ENCODE data around the gene PCNP.

PCNP gene, protein sequence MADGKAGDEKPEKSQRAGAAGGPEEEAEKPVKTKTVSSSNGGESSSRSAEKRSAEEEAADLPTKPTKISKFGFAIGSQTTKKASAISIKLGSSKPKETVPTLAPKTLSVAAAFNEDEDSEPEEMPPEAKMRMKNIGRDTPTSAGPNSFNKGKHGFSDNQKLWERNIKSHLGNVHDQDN

DNA sequence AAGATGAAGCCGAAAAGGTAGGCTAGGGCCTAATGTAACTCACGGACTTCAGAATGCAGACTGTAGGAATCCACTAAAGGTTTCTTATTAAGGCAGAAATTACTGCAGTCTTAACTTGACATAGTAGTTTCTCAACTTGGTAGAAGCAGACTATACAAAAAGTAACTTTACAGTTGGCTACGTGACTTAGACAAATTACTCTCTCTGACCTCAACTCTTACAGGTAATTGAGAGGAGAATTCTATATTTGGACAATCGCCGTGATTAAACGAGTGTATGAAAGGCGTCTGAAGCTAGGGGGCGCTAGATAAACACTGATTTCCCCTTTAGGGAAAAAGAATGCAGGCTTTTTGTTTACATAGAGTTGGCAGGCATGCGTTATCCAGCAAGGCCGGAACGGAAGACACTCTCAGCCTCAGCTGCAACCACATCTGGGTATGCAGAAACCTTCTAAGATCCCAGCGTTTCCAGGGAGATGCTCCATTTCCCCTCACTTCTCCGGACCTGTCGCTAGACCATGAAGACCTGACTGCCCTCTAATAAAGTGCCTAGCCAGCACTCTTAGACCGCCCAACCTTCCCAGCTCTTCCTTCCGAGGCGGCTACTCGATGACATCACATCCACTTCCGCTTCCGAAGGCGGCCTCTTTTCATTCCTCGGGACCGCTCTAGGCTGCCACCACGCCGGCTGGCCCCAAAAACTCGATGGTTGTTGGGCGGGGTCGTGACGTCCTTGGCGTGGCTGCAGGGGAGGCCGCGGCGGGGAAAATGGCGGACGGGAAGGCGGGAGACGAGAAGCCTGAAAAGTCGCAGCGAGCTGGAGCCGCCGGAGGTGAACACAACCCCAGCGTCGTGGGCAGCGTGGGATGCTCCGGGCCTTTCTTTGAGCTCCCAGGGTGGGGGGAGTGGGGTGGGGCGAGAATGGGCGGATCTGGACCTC is at the start of gene PCNP:
TSS of gene PCNP (plus strand) at position 732 of the 939 bp plus-strand sequence. CDS start at position 768, 36 bp downstream.
- TF ChIP-seq ZFX (IDR thresholded peaks at IDR 0.05) = no peak
- TF ChIP-seq, protein P1, sequence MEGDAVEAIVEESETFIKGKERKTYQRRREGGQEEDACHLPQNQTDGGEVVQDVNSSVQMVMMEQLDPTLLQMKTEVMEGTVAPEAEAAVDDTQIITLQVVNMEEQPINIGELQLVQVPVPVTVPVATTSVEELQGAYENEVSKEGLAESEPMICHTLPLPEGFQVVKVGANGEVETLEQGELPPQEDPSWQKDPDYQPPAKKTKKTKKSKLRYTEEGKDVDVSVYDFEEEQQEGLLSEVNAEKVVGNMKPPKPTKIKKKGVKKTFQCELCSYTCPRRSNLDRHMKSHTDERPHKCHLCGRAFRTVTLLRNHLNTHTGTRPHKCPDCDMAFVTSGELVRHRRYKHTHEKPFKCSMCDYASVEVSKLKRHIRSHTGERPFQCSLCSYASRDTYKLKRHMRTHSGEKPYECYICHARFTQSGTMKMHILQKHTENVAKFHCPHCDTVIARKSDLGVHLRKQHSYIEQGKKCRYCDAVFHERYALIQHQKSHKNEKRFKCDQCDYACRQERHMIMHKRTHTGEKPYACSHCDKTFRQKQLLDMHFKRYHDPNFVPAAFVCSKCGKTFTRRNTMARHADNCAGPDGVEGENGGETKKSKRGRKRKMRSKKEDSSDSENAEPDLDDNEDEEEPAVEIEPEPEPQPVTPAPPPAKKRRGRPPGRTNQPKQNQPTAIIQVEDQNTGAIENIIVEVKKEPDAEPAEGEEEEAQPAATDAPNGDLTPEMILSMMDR (conservative IDR thresholded peaks at IDR 0.05) = peak; percentile 87
- peak within 1 kb of the TSS; percentile 94 for H3K27ac ChIP-seq

DNA sequence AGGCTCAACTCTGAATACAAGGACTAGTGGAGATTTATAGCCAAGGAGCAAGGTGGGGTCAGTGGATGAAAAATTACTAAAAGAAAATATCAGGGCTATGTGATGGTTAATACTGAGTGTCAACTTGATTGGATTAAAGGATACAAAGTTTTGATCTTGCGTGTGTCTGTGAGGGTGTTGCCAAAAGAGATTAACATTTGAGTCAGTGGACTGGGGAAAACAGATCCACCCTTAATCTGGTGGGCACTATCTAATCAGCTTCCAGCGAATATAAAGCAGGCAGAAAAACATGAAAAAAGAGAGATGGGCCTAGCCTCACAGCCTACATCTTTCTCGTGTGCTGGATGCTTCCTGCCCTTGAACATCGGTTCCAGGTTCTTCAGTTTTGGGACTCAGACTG is 46.5 kb upstream of the PCNP start:
- no peak for TF ChIP-seq ZFX (IDR thresholded peaks at IDR 0.05)
- TF ChIP-seq, protein P1 (conservative IDR thresholded peaks at IDR 0.05) = no peak

DNA sequence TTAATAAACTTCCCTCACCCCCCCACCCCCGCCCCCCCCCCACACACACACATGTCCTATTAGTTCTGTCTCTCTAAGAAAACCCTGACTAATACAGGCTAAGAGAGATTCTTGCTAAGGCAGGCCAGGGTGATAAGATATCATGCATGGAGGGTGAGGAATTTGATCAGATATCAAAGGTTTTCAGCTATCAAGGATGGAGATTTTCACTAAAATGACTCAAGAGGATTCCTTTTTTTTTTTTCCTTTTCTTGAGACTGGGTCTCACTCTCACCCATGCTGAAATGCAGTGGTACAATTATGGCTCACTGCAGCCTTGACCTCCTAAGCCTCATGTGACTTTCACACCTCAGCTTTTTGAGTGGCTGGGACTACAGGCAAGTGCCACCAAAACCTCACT is 46.1 kb upstream of the PCNP start:
- no peak for TF ChIP-seq ZFX (IDR thresholded peaks at IDR 0.05)
- TF ChIP-seq, protein P1 (conservative IDR thresholded peaks at IDR 0.05) = no peak
- H3K27ac ChIP-seq = no peak overlapping the region

More for the DNA sequence above, 46.5 kb upstream of the PCNP start:
- H3K27ac ChIP-seq = no peak overlapping the region

DNA sequence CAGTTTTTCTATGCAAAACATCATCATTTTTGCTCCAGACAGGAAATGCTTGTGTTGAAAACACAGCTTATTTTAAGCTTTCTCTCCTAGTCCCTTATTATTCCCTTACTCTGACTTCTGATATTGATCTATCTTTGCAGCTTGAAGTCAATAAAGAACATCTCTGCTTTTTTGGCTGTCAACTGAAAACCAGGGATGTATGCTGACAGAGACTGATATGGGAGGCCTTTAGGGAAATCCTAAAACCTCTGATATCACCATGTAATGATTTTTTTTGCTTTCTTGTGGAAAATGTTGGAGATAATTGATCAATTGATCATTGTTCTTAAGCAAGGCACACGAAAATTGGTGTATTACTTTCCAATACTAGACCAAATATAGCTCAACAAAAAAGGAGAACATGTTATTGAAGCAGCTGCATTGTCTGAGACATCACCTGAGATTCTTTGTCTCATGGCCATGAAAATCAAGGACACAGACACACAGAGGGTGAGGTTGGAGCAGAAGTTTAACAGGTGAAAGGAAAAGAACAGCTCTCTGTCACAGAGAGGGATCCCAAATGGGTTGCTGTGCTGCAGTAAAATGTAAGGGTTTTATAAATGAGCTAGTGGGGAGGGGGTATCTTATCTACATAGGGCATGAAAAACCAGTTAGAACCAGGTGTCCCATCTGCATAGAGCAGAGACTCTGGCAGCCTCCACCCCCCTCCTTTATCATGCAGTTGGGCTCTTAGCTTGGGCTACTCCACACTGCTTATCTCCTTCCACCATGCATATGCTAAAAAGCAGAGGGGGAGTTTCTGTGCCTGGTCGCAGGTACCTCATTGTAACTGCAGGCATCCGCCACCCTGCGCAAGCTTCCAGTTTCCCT is 43.9 kb upstream of the PCNP start:
- H3K27ac ChIP-seq = no peak overlapping the region

DNA sequence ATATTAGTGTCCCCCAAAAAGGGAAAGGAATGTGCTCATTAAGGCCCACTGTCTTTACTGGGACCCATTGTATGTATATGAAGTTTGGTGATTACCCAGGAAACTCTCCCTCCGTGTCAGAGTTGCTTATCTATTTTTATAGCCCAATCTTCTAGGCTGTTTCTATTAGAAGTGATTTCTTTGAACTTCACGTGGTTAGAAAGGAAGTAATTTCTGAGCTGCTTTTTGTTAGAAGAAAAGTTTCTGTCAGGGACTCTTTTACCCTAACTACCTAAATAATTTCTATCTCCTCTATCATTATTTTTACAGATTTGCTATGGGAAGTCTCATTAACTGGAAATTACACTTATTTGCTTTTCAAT is 43.3 kb upstream of the PCNP start:
- H3K27ac ChIP-seq = no peak overlapping the region
- TF ChIP-seq ZFX (IDR thresholded peaks at IDR 0.05) = no peak
- TF ChIP-seq, protein P1 (conservative IDR thresholded peaks at IDR 0.05) = no peak

More for the DNA sequence above, 43.9 kb upstream of the PCNP start:
- TF ChIP-seq ZFX (IDR thresholded peaks at IDR 0.05) = no peak
- TF ChIP-seq, protein P1 (conservative IDR thresholded peaks at IDR 0.05) = no peak

DNA sequence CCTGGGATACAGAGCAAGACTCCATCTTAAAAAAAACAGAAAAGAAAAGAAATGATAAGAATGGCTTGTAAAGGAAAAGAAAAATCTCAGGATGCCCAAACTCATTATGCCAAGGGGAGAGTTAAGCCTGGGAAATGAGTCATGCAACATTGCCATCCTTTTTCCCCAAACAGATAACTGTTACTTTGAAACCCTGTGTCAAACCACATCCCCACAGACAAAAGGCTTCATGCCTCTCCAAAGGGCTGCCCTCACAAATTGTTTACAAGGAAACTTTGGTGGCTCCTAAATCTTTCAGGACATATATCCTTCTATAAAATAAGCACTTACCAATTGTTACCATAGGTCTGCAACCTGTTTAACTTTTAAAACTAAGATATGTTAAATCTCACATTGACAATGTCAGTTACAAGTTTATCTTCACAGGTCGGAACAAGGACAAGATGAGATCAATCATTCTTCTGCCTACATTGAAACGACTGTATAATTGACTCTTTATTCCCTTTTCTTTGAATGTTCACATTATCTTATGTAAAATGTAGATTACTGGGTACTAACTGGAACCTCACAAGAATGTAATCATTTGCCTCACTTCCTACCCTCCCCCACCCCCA is 42.4 kb upstream of the PCNP start:
- H3K27ac ChIP-seq = no peak overlapping the region
- TF ChIP-seq, protein P1 (conservative IDR thresholded peaks at IDR 0.05) = no peak
- TF ChIP-seq ZFX (IDR thresholded peaks at IDR 0.05) = no peak

Measured in C4-2B (cell line).